A549 (cell line): ENCODE data around the gene DNAH17. TPM values are rescaled to one million over a fixed set of nuclear protein-coding genes. Genes with fewer than 3 reads are reported as not detected.
A peak's percentile ranks its signal among the peaks of the same experiment; 100 is the strongest.

Experiments
- ATAC-seq, 2 experiments: fragments of 200-7000 bp in 1 of 2; fragments of >200 bp in 1 of 2; cut with Nextera tagmentation in 1 of 2; cut with Tn5 transposase in 1 of 2; 3 replicates each; pipeline versions ENCODE4 v1.8.0 to v1.9.1; 2018 to 2020; ENCODE audit warnings: mild to moderate bottlenecking in 1 of 2, moderate library complexity in 1 of 2
- CTCF ChIA-PET: fragments of 300-600 bp; sonication (Branson Sonifier 250); formaldehyde crosslinking; extraction: SDS; loops from one replicate; lab custom pipeline; 2021; ENCODE audit warnings: antibody characterized with exemption, inconsistent platforms; lab: Yijun Ruan, JAX
- POLR2A ChIA-PET: fragments of 350-600 bp; formaldehyde crosslinking; extraction: SDS; loops from one replicate; lab custom pipeline; 2021; ENCODE audit warnings: antibody characterized with exemption, inconsistent platforms; lab: Yijun Ruan, JAX
- DNase-seq, 2 experiments: peaks; one replicate each; pipeline versions ENCODE4 v3.0.0 to v3.0.0-alpha.2; 2011 to 2016; ENCODE audit warnings: low read depth in 1 of 2, low spot score in 1 of 2
- FAIRE-seq: peaks from 2 replicates; lab custom pipeline; 2011; peaks lifted over from hg19 to GRCh38; lab: Jason Lieb, UNC
- H3K27ac ChIP-seq, 2 experiments: fragments of >200 bp; sonication (Bioruptor Twin); formaldehyde crosslinking; 3 replicates each; pipeline ENCODE4 v1.5.1; 2016 to 2017
- H3K4me1 ChIP-seq: fragments of >200 bp; sonication (Bioruptor Twin); formaldehyde crosslinking; 3 replicates; pipeline ENCODE4 v1.6.1; 2016
- H3K4me2 ChIP-seq: fragments of >200 bp; sonication (Bioruptor Twin); formaldehyde crosslinking; 3 replicates; pipeline ENCODE4 v1.6.1; 2016
- H3K4me3 ChIP-seq: fragments of >200 bp; sonication (Bioruptor Twin); formaldehyde crosslinking; 3 replicates; pipeline ENCODE4 v1.5.1; 2016
- H3K9me3 ChIP-seq: fragments of >200 bp; sonication (Bioruptor Twin); formaldehyde crosslinking; 3 replicates; pipeline ENCODE4 v1.6.1; 2016
- CBX8 ChIP-seq: fragments of 200-600 bp; sonication (generic); IDR thresholded peaks from 2 replicates; pipeline ENCODE4 v1.6.1; 2016
- CHD2 ChIP-seq: fragments of 150-350 bp; IDR thresholded peaks from 2 replicates; pipeline ENCODE4 v1.6.1; 2014; ENCODE audit warnings: low read length; ENCODE audit not compliant: partially characterized antibody
- E2F6 ChIP-seq: IDR thresholded peaks from 2 replicates; pipeline ENCODE4 v1.6.1; 2012; ENCODE audit warnings: low read depth, borderline replicate concordance
- EHF ChIP-seq: fragments of 250-450 bp; sonication (Bioruptor Pico); IDR thresholded peaks from 2 replicates; pipeline ENCODE4 v1.5.0; 2020; ENCODE audit warnings: mild to moderate bottlenecking
- ELK1 ChIP-seq: fragments of 150-350 bp; IDR thresholded peaks from 2 replicates; pipeline ENCODE4 v1.6.1; 2014; ENCODE audit warnings: low read depth, mild to moderate bottlenecking, low read length
- FOSL2 ChIP-seq, 2 experiments: fragments of 450-650 bp in 1 of 2; fragments of >200 bp in 1 of 2; sonication (Bioruptor Twin) in 1 of 2; formaldehyde crosslinking; IDR thresholded peaks; 2 replicates each; pipeline versions ENCODE4 v1.5.0 to v1.6.1; 2016 to 2020; ENCODE audit warnings: mild to moderate bottlenecking in 1 of 2, moderate library complexity in 1 of 2
- HOXB5 ChIP-seq: fragments of 250-450 bp; sonication (Bioruptor Pico); IDR thresholded peaks from 2 replicates; pipeline ENCODE4 v1.5.0; 2020; ENCODE audit warnings: mild to moderate bottlenecking, moderate library complexity
- NPAS2 ChIP-seq: fragments of 250-450 bp; sonication (Bioruptor Pico); IDR thresholded peaks from 2 replicates; pipeline ENCODE4 v1.8.0; 2022; ENCODE audit warnings: mild to moderate bottlenecking, moderate library complexity, borderline replicate concordance
- POLR2A ChIP-seq: IDR thresholded peaks from 2 replicates; pipeline ENCODE4 v1.6.1; 2012; ENCODE audit warnings: mild to moderate bottlenecking, low read length
- REST ChIP-seq: fragments of 200-600 bp; sonication (generic); IDR thresholded peaks from 2 replicates; pipeline ENCODE4 v1.6.1; 2016; ENCODE audit warnings: antibody characterized with exemption, mild to moderate bottlenecking, moderate library complexity
- USF2 ChIP-seq: fragments of 450-650 bp; IDR thresholded peaks from 2 replicates; pipeline ENCODE4 v1.6.1; 2014; ENCODE audit warnings: antibody characterized with exemption
- ZSCAN20 ChIP-seq: fragments of 250-450 bp; sonication (Bioruptor Pico); IDR thresholded peaks from 2 replicates; pipeline ENCODE4 v1.8.0; 2022; ENCODE audit warnings: mild to moderate bottlenecking, moderate library complexity
- WGBS: methylation state at CpG from one replicate; pipeline ENCODE4 v1.1.6; 2017; ENCODE audit errors: missing lambda C conversion rate; 5-methylcytosine and 5-hydroxymethylcytosine counted together
- polyA plus RNA-seq, 4 experiments: library from polyadenylated mRNA; depleted of rRNA in 3 of 4; stranded (reverse); fragments of >200 nt; fragmentation: RNase III in 1 of 4; extraction: RNeasy Plus Mini Kit Qiagen cat#74134 plus additional on column Dnase treatment in 1 of 4; gene quantifications; 2 replicates in 3 of 4; 3 replicates in 1 of 4; pipeline ENCODE4 v1.2.3, GENCODE V29; 2011 to 2017

DNAH17 gene
- polyA plus RNA-seq, 2 of the 4 experiments (the other 2 are of a cell fraction): 0.21 to 0.26 TPM

- no peak for FAIRE-seq
- no peaks in the 10 kb centered on the region for H3K4me1 ChIP-seq
- H3K27ac ChIP-seq: no peak overlapping the region
- ATAC-seq: peak; percentile 17 to 30; a peak in 4 of 6 replicates
- DNase-seq: no peak
- no peak for TF ChIP-seq HOXB5 (CRISPR knock-in tag)
- TF ChIP-seq USF2: 0 out of 2 replicates have a peak, but pooled peaks have one; percentile 5
- no peak for TF ChIP-seq CHD2
- TF ChIP-seq, all 56 proteins: peak for 1
- 86% methylated on average over 18 of the region's 18 CpGs for WGBS
- Histone ChIP-seq H3K4me2 (no peak overlapping the region), H3K9me3 (0 out of 3 replicates have a peak, but pooled peaks cover under 1% of the 10 kb centered on the region), H3K4me3 (no peak overlapping the region)
- ChIA-PET CTCF (interaction anchor here (1.4 kb wide), 1 partner anchor 53 kb away, joined by 4 read pairs; no protein-coding TSS in a partner anchor), POLR2A (no interaction called here)
These were observed 102.5 kb downstream of the DNAH17 start for GRCh38 chr17:78474614-78475146.

- no peak for TF ChIP-seq FOSL2 (IDR thresholded peaks at IDR 0.05)
- TF ChIP-seq FOSL2 (CRISPR knock-in tag; IDR thresholded peaks at IDR 0.05): no peak
- TF ChIP-seq ZSCAN20 (CRISPR knock-in tag): no peak
- TF ChIP-seq ELK1: no peak
- no peak for TF ChIP-seq CBX8
- H3K9me3 ChIP-seq: peaks cover 3% of the 10 kb centered on the region; the same call in 1 of the 3 replicates
- ATAC-seq (peak; percentile 15 to 41; a peak in 4 of 6 replicates), FAIRE-seq (no peak), DNase-seq (no peak)
- H3K4me3 ChIP-seq: no peak overlapping the region
- ChIA-PET CTCF (no interaction called here), POLR2A (interaction anchor here (0.6 kb wide), 1 partner anchor 98 kb away, joined by 3 read pairs; no protein-coding TSS in a partner anchor)
- H3K4me1 ChIP-seq: no peaks in the 10 kb centered on the region
- H3K4me2 ChIP-seq: no peak overlapping the region
- no peak overlapping the region for H3K27ac ChIP-seq
- 79% methylated on average over 11 of the region's 12 CpGs for WGBS
These were observed 103.1 kb downstream of the DNAH17 start for GRCh38 chr17:78473951-78474613.

GRCh38 chr17:78472035-78472905 lies 104.9 kb downstream of the DNAH17 start:
- Histone ChIP-seq H3K4me2 (no peak overlapping the region), H3K27ac (no peak overlapping the region), H3K9me3 (peaks cover 3% of the 10 kb centered on the region; the same call in 1 of the 3 replicates), H3K4me1 (no peaks in the 10 kb centered on the region), H3K4me3 (no peak overlapping the region)
- no peak for TF ChIP-seq HOXB5 (CRISPR knock-in tag)
- no peak for TF ChIP-seq EHF (CRISPR knock-in tag)
- TF ChIP-seq ZSCAN20 (CRISPR knock-in tag): no peak
- no peak for TF ChIP-seq POLR2A
- TF ChIP-seq E2F6: no peak
- no peak for TF ChIP-seq REST
- no peak for TF ChIP-seq NPAS2
- no peak for FAIRE-seq
- DNase-seq: no peak
- POLR2A ChIA-PET: interaction anchor here (0.9 kb wide), 1 partner anchor 12 kb away, joined by 4 read pairs; no protein-coding TSS in a partner anchor
- no peak for ATAC-seq
- CTCF ChIA-PET: interaction anchor here (0.5 to 1.7 kb wide), 4 partner anchors 25 to 237 kb away, joined by 3 to 6 read pairs (median 4); no protein-coding TSS in a partner anchor
- WGBS: 86% methylated on average over 29 of the region's 29 CpGs
